SK-N-SH treated with all-trans-retinoic acid at 6 μM for 48 hours (cell line): ENCODE measurements around the gene DPYSL4.

Source experiments
- ATAC-seq: fragments of 200-7000 bp; cut with Tn5 transposase; 3 replicates; pipeline ENCODE4 v1.9.1; 2020; ENCODE audit warnings: mild to moderate bottlenecking, moderate library complexity
- ARNTL ChIP-seq: fragments of 450-650 bp; formaldehyde crosslinking; IDR thresholded peaks from 2 replicates; pipeline ENCODE4 v1.5.0; 2020; ENCODE audit warnings: low read depth, mild to moderate bottlenecking, moderate library complexity, borderline replicate concordance
- BACH2 ChIP-seq: fragments of 250-450 bp; sonication (Bioruptor Pico); IDR thresholded peaks from 2 replicates; pipeline ENCODE4 v1.9.0; 2021; ENCODE audit warnings: mild to moderate bottlenecking, borderline replicate concordance
- CREB5 ChIP-seq: fragments of 250-450 bp; sonication (Bioruptor Pico); IDR thresholded peaks from 2 replicates; pipeline ENCODE4 v1.5.1; 2020; ENCODE audit warnings: low read depth, mild to moderate bottlenecking, moderate library complexity
- CSRNP3 ChIP-seq: fragments of 250-450 bp; sonication (Bioruptor Pico); IDR thresholded peaks from 2 replicates; pipeline ENCODE4 v1.5.1; 2021; ENCODE audit warnings: mild to moderate bottlenecking, moderate library complexity
- ESRRG ChIP-seq: fragments of 250-450 bp; sonication (Bioruptor Pico); IDR thresholded peaks from 2 replicates; pipeline ENCODE4 v1.6.1; 2021; ENCODE audit warnings: mild to moderate bottlenecking
- GLIS3 ChIP-seq: fragments of 250-450 bp; sonication (Bioruptor Pico); IDR thresholded peaks from 2 replicates; pipeline ENCODE4 v1.5.0; 2020; ENCODE audit warnings: mild to moderate bottlenecking, moderate library complexity
- ISL1 ChIP-seq: fragments of 250-450 bp; sonication (Bioruptor Pico); IDR thresholded peaks from 2 replicates; pipeline ENCODE4 v2.1.2; 2022; ENCODE audit warnings: mild to moderate bottlenecking, moderate library complexity
- OSR1 ChIP-seq: fragments of 250-450 bp; sonication (Bioruptor Pico); IDR thresholded peaks from 2 replicates; pipeline ENCODE4 v1.8.0; 2022; ENCODE audit warnings: moderate library complexity, mild to moderate bottlenecking, inconsistent platforms
- PATZ1 ChIP-seq: fragments of 250-450 bp; sonication (Bioruptor Pico); IDR thresholded peaks from 2 replicates; pipeline ENCODE4 v1.8.0; 2020; ENCODE audit warnings: mild to moderate bottlenecking, moderate library complexity, borderline replicate concordance
- POU6F1 ChIP-seq: fragments of 250-450 bp; sonication (Bioruptor Pico); IDR thresholded peaks from 2 replicates; pipeline ENCODE4 v1.8.0; 2021; ENCODE audit warnings: low read depth, mild to moderate bottlenecking, moderate library complexity, borderline replicate concordance
- PPARA ChIP-seq: fragments of 250-450 bp; sonication (Bioruptor Pico); IDR thresholded peaks from 2 replicates; pipeline ENCODE4 v1.5.0; 2020; ENCODE audit warnings: mild to moderate bottlenecking, borderline replicate concordance
- RARB ChIP-seq: fragments of 250-450 bp; sonication (Bioruptor Pico); IDR thresholded peaks from 2 replicates; pipeline ENCODE4 v1.8.0; 2021; ENCODE audit warnings: mild to moderate bottlenecking, moderate library complexity
- SNAI2 ChIP-seq: fragments of 250-450 bp; sonication (Bioruptor Pico); IDR thresholded peaks from 2 replicates; pipeline ENCODE4 v1.5.0; 2020; ENCODE audit warnings: mild to moderate bottlenecking, moderate library complexity
- TCF4 ChIP-seq: fragments of 250-450 bp; sonication (Bioruptor Pico); IDR thresholded peaks from 2 replicates; pipeline ENCODE4 v1.8.0; 2021; ENCODE audit warnings: mild to moderate bottlenecking, moderate library complexity, borderline replicate concordance
- TOX ChIP-seq: fragments of 250-450 bp; sonication (Bioruptor Pico); IDR thresholded peaks from 2 replicates; pipeline ENCODE4 v1.8.0; 2021; ENCODE audit warnings: mild to moderate bottlenecking, moderate library complexity, borderline replicate concordance
- TSHZ2 ChIP-seq: fragments of 250-450 bp; sonication (Bioruptor Pico); IDR thresholded peaks from 2 replicates; pipeline ENCODE4 v1.5.0; 2020; ENCODE audit warnings: mild to moderate bottlenecking, moderate library complexity
- ZC3H10 ChIP-seq: fragments of 250-450 bp; sonication (Bioruptor Pico); IDR thresholded peaks from 2 replicates; pipeline ENCODE4 v1.5.1; 2021; ENCODE audit warnings: mild to moderate bottlenecking, moderate library complexity
- ZFP3 ChIP-seq: fragments of 250-450 bp; sonication (Bioruptor Pico); IDR thresholded peaks from 2 replicates; pipeline ENCODE4 v1.5.0; 2020; ENCODE audit warnings: mild to moderate bottlenecking, moderate library complexity
- ZFP30 ChIP-seq: fragments of 450-650 bp; formaldehyde crosslinking; IDR thresholded peaks from 2 replicates; pipeline ENCODE4 v1.5.0; 2022; ENCODE audit warnings: mild to moderate bottlenecking, moderate library complexity
- ZNF565 ChIP-seq: fragments of 450-650 bp; formaldehyde crosslinking; conservative IDR thresholded peaks from 2 replicates; pipeline ENCODE4 v1.5.0; 2020; ENCODE audit warnings: low read depth, mild to moderate bottlenecking, moderate library complexity
- ZNF70 ChIP-seq: fragments of 450-650 bp; formaldehyde crosslinking; IDR thresholded peaks from 2 replicates; pipeline ENCODE4 v1.5.0; 2020; ENCODE audit warnings: mild to moderate bottlenecking, moderate library complexity
- ZNF8 ChIP-seq: fragments of 450-650 bp; formaldehyde crosslinking; IDR thresholded peaks from 2 replicates; pipeline ENCODE4 v1.5.0; 2020; ENCODE audit warnings: mild to moderate bottlenecking, moderate library complexity

DPYSL4 gene

GRCh38 chr10:132241086-132241485, 54.3 kb downstream of the DPYSL4 start:
- ATAC-seq = no peak
- no peak for TF ChIP-seq PPARA (CRISPR knock-in tag)
- TF ChIP-seq OSR1 (CRISPR knock-in tag) = no peak
- no peak for TF ChIP-seq ARNTL (CRISPR knock-in tag)
- no peak for TF ChIP-seq ZNF70
- no peak for TF ChIP-seq ZFP30
- no peak for TF ChIP-seq GLIS3 (CRISPR knock-in tag)
- no peak for TF ChIP-seq TCF4 (CRISPR knock-in tag)

GRCh38 chr10:132241496-132241895, 54.7 kb downstream of the DPYSL4 start:
- no peak for TF ChIP-seq PATZ1 (CRISPR knock-in tag)
- no peak for TF ChIP-seq TCF4 (CRISPR knock-in tag)
- no peak for TF ChIP-seq ZFP3 (CRISPR knock-in tag)
- TF ChIP-seq BACH2 (CRISPR knock-in tag) = no peak
- TF ChIP-seq ARNTL (CRISPR knock-in tag) = no peak
- no peak for TF ChIP-seq SNAI2 (CRISPR knock-in tag)
- no peak for TF ChIP-seq TSHZ2 (CRISPR knock-in tag)
- no peak for TF ChIP-seq ZNF8 (CRISPR knock-in tag)
- TF ChIP-seq TOX (CRISPR knock-in tag) = no peak
- no peak for TF ChIP-seq POU6F1 (CRISPR knock-in tag)
- no peak for TF ChIP-seq CSRNP3 (CRISPR knock-in tag)
- TF ChIP-seq PPARA (CRISPR knock-in tag) = no peak
- no peak for TF ChIP-seq ZFP30
- TF ChIP-seq ISL1 = no peak
- ATAC-seq = no peak

GRCh38 chr10:132242103-132242840, 55.5 kb downstream of the DPYSL4 start:
- ATAC-seq = no peak

GRCh38 chr10:132243141-132243540, 56.4 kb downstream of the DPYSL4 start:
- no peak for ATAC-seq
- TF ChIP-seq TSHZ2 (CRISPR knock-in tag) = no peak
- no peak for TF ChIP-seq GLIS3 (CRISPR knock-in tag)
- TF ChIP-seq TCF4 (CRISPR knock-in tag) = no peak
- no peak for TF ChIP-seq ZFP3 (CRISPR knock-in tag)
- no peak for TF ChIP-seq ZC3H10 (CRISPR knock-in tag)
- no peak for TF ChIP-seq RARB
- TF ChIP-seq ZNF8 (CRISPR knock-in tag) = no peak
- TF ChIP-seq CREB5 = no peak
- no peak for TF ChIP-seq BACH2 (CRISPR knock-in tag)

More at GRCh38 chr10:132242103-132242840, 55.5 kb downstream of the DPYSL4 start:
- TF ChIP-seq ZNF8 (CRISPR knock-in tag) (no peak), ZFP30 (no peak), ZNF565 (CRISPR knock-in tag) (no peak), OSR1 (CRISPR knock-in tag) (no peak), PPARA (CRISPR knock-in tag) (no peak), BACH2 (CRISPR knock-in tag) (no peak), ZNF70 (no peak), ESRRG (CRISPR knock-in tag) (no peak), SNAI2 (CRISPR knock-in tag) (no peak), ARNTL (CRISPR knock-in tag) (no peak), RARB (no peak)
